Adrenal gland (tissue), 12 donors: ENCODE results near the gene BRPF1. TPM values are rescaled to one million over a fixed set of nuclear protein-coding genes. Genes with fewer than 3 reads are reported as not detected.
A peak's percentile ranks its signal among the peaks of the same experiment; 100 is the strongest.

Experiments used
- DNase-seq, 7 donors: peaks; one replicate each; pipeline ENCODE4 v3.0.0-alpha.2; 2019 to 2020
- H3K27ac ChIP-seq, 5 donors: fragments of 200-600 bp; sonication (generic) in 4 of 5; 1 replicate in 3 of 5; 2 replicates in 2 of 5; pipeline versions ENCODE4 v1.5.1 to v1.8.0; 2016 to 2020; ENCODE audit warnings: mild to moderate bottlenecking in 1 of 5
- H3K27me3 ChIP-seq: fragments of 200-600 bp; 2 replicates; pipeline ENCODE4 v1.8.0; 2021
- H3K36me3 ChIP-seq, 2 donors: fragments of 200-600 bp; replicated peaks in 1 of 2; 1 replicate in 1 of 2; 2 replicates in 1 of 2; pipeline versions ENCODE4 v1.5.1 to v1.8.0; 2018 to 2022
- H3K4me1 ChIP-seq, 2 donors: fragments of 200-600 bp; replicated peaks in 1 of 2; 1 replicate in 1 of 2; 2 replicates in 1 of 2; pipeline versions ENCODE4 v1.5.1 to v1.8.0; 2018 to 2021
- H3K4me3 ChIP-seq, 4 donors: fragments of 200-600 bp; sonication (generic) in 3 of 4; one replicate each; pipeline ENCODE4 v1.5.1; 2016 to 2018
- H3K9me3 ChIP-seq, 3 donors: fragments of 200-600 bp; sonication (generic) in 1 of 3; replicated peaks in 1 of 3; 1 replicate in 2 of 3; 2 replicates in 1 of 3; pipeline versions ENCODE4 v1.5.1 to v1.8.0; 2016 to 2021
- CTCF ChIP-seq, 6 experiments: fragments of 450-650 bp in 4 of 6; fragments of 200-600 bp in 2 of 6; sonication (generic) in 1 of 6; IDR thresholded peaks; 1 replicate in 5 of 6; 2 replicates in 1 of 6; pipeline versions ENCODE4 v1.5.1 to v1.8.0; 2016 to 2021; ENCODE audit warnings: antibody characterized with exemption in 6 of 6, mild to moderate bottlenecking in 2 of 6, moderate library complexity in 1 of 6
- POLR2A ChIP-seq, 2 donors: fragments of 450-650 bp; IDR thresholded peaks; one replicate each; pipeline ENCODE4 v1.6.1; 2017; ENCODE audit warnings: antibody characterized with exemption in 2 of 2, mild to moderate bottlenecking in 2 of 2, moderate library complexity in 1 of 2
- WGBS, 4 donors: extraction: QIAGEN DNeasy Blood & Tissue Kit in 2 of 4; methylation state at CpG; one replicate each; pipeline versions ENCODE4 v1.1.5 to v1.1.7; 2013 to 2017; 5-methylcytosine and 5-hydroxymethylcytosine counted together
- intact Hi-C, 2 donors: fragments of 100-400 bp; cut with DNase I; formaldehyde crosslinking; loops; one replicate each; pipeline versions ENCODE4 v1.14.1 to v1.15.0; 2022 to 2023
- polyA plus RNA-seq, 3 donors: library from polyadenylated mRNA; stranded (reverse); fragments of 200-250 nt in 2 of 3; fragments of 350-450 nt in 1 of 3; fragmentation: Illumina TruSeq in 1 of 3; extraction: RNeasy Lipid Tissue Mini Kit (QIAGEN cat#74804) in 1 of 3; gene quantifications; one replicate each; pipeline ENCODE4 v1.2.3, GENCODE V29; 2013 to 2014
- total RNA-seq, 9 donors: library from RNA; depleted of rRNA in 4 of 9; stranded (reverse); fragments of >200 nt in 4 of 9; fragments of 120-200 nt in 1 of 9; fragmentation: NEBNext Ultra II Directional in 1 of 9; extraction: Animal tissue kit (Norgen Biotek cat#: 25700) in 1 of 9; gene quantifications; one replicate each; pipeline versions ENCODE4 v1.1.0 to v1.2.4, GENCODE V29; 2013 to 2023
- donor health status: healthy with polysubstance abuse.
- donor health status: Bipolar disorder and iron deficiency.
- donor health status: DM: yes; HTN: yes; CAD: no.
- donor health status: DM: no; HTN: no; CAD: no.
- donor health status: DM: no; HTN: no; CAD: no.
- donor health status: DM: yes; HTN: yes; CAD: no.

Gene BRPF1
- total and polyA plus RNA-seq, 12 donors = 7.4 to 18.7 (median 14.3) TPM

- H3K9me3 ChIP-seq = no peaks in the 10 kb centered on the region
- DNase-seq = peak; percentile 45 to 62 (median 55)
- no peak for TF ChIP-seq CTCF (IDR thresholded peaks at IDR 0.05)
- no peak for TF ChIP-seq POLR2A (IDR thresholded peaks at IDR 0.05)
- H3K27ac ChIP-seq = no peak overlapping the region
- intact Hi-C loops = no loop called here
- H3K36me3 ChIP-seq = peaks cover 0 to 8% of the 10 kb centered on the region in 2 donors
- no peaks in the 10 kb centered on the region for H3K27me3 ChIP-seq
- peak overlapping the region in 2 of 4 donors; percentile 13 to 52 for H3K4me3 ChIP-seq
- H3K4me1 ChIP-seq = peaks cover 17 to 18% of the 10 kb centered on the region in 2 donors
- 1 to 4% (median 2%) methylated on average over 18 to 62 of the region's 62 CpGs for WGBS, 4 donors
Observed at GRCh38 chr3:9704347-9705322, 26.9 kb upstream of the BRPF1 start.

- intact Hi-C loops = no loop called here
- 85 to 89% (median 86%) methylated on average over 3 of the region's 3 CpGs for WGBS, 4 donors
Observed at GRCh38 chr3:9710174-9710739, 21.3 kb upstream of the BRPF1 start.

GRCh38 chr3:9712415-9712814, 19.1 kb upstream of the BRPF1 start:
- peaks cover 4 to 10% of the 10 kb centered on the region in 2 donors for H3K4me1 ChIP-seq
- WGBS, 4 donors = 70 to 93% (median 83%) methylated on average over 2 of the region's 2 CpGs
- no peak for DNase-seq
- no peaks in the 10 kb centered on the region for H3K9me3 ChIP-seq
- H3K27me3 ChIP-seq = no peaks in the 10 kb centered on the region
- no peak for TF ChIP-seq CTCF (IDR thresholded peaks at IDR 0.05)
- TF ChIP-seq POLR2A (IDR thresholded peaks at IDR 0.05) = no peak
- intact Hi-C loops = no loop called here
- H3K4me3 ChIP-seq = no peak overlapping the region
- H3K36me3 ChIP-seq = no peaks in the 10 kb centered on the region
- H3K27ac ChIP-seq = no peak overlapping the region

More at GRCh38 chr3:9710174-9710739, 21.3 kb upstream of the BRPF1 start:
- H3K4me3 ChIP-seq = no peak overlapping the region
- H3K27me3 ChIP-seq = no peaks in the 10 kb centered on the region
- no peaks in the 10 kb centered on the region for H3K4me1 ChIP-seq
- DNase-seq = no peak
- H3K9me3 ChIP-seq = no peaks in the 10 kb centered on the region
- no peaks in the 10 kb centered on the region for H3K36me3 ChIP-seq
- TF ChIP-seq CTCF (IDR thresholded peaks at IDR 0.05) = no peak
- TF ChIP-seq POLR2A (IDR thresholded peaks at IDR 0.05) = no peak
- H3K27ac ChIP-seq = no peak overlapping the region

- H3K36me3 ChIP-seq = no peaks in the 10 kb centered on the region
- no peaks in the 10 kb centered on the region for H3K27me3 ChIP-seq
- 82 to 98% (median 83%) methylated on average over 4 of the region's 4 CpGs for WGBS, 4 donors
- TF ChIP-seq CTCF (IDR thresholded peaks at IDR 0.05) (no peak), POLR2A (IDR thresholded peaks at IDR 0.05) (no peak)
- H3K4me3 ChIP-seq = no peak overlapping the region
- H3K4me1 ChIP-seq = peaks cover 4 to 10% of the 10 kb centered on the region in 2 donors
- DNase-seq = no peak
- no peak overlapping the region for H3K27ac ChIP-seq
- intact Hi-C loops = no loop called here
- H3K9me3 ChIP-seq = no peaks in the 10 kb centered on the region
Observed at GRCh38 chr3:9713142-9713541, 18.4 kb upstream of the BRPF1 start.
